Measurements from ENCODE around the gene DDX17.

GRCh38 chr22:38487946-38488345, 18.2 kb downstream of the DDX17 start:
- TF ChIP-seq CTCF (IDR thresholded peaks at IDR 0.05), result no peak
- no peak for TF ChIP-seq EP300 (IDR thresholded peaks at IDR 0.05)
